Measurements from ENCODE around the gene JMJD7.
A peak's percentile ranks its signal among the peaks of the same experiment; 100 is the strongest.

JMJD7 gene

DNA sequence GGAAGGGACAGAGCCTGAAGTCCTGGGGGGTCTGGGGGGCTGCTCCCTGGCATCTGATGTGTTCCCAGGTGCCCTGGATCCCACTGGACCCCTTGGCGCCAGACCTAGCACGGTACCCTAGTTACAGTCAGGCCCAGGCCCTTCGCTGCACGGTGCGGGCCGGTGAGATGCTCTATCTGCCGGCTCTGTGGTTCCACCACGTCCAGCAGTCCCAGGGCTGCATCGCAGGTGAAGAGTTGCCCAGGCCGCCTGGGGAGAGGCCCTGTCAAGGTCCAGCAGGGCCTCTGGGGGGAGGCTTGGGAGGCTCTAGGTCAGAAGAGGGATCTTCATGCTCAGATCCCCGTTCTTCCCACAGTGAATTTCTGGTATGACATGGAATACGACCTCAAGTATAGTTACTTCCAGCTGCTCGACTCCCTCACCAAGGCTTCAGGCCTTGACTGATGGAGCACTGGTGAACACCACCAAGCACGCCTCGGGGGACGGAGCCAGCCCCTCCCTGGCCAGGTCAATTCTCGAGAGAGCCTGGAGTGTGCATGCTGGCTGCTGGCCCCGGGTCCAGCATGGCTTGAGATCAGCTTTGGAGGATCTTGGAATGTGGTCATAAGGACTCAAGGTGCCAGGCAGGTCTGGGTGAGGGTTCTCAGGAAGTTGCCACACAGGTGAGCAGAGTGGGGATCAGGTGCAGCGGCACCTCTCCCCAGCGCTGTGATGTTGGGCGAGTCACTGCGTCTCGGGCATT, 9.0 kb downstream of the JMJD7 start:
- H3K36me3 ChIP-seq, result peaks cover 0 to 29% (median 6%) of the 10 kb centered on the region in 11 experiments; a peak in 5 of 22 replicates
- peaks cover 28 to 98% (median 94%) of the 10 kb centered on the region in 10 experiments for H3K4me1 ChIP-seq
- no peaks in the 10 kb centered on the region for H3K27me3 ChIP-seq
- peak overlapping the region in 5 of 11 experiments; percentile 21 to 86 (median 61); a peak in 9 of 22 replicates for H3K27ac ChIP-seq
- H4K20me1 ChIP-seq, result peaks cover 0 to 75% (median 24%) of the 10 kb centered on the region in 11 experiments; a peak in 14 of 22 replicates
- H3K9ac ChIP-seq, result peak overlapping the region in 6 of 11 experiments; percentile 16 to 63 (median 52); a peak in 9 of 22 replicates
- H3K4me2 ChIP-seq, result peak overlapping the region in 9 of 11 experiments; percentile 72 to 100 (median 96); a peak in 18 of 22 replicates
- H3K9me3 ChIP-seq (replicated peaks in 1 of 11), result no peaks in the 10 kb centered on the region
- H3K4me3 ChIP-seq, result no peak overlapping the region; a peak in 1 of 20 replicates
- no peak for TF ChIP-seq Cebpa-rat (IDR thresholded peaks at IDR 0.05)

DNA sequence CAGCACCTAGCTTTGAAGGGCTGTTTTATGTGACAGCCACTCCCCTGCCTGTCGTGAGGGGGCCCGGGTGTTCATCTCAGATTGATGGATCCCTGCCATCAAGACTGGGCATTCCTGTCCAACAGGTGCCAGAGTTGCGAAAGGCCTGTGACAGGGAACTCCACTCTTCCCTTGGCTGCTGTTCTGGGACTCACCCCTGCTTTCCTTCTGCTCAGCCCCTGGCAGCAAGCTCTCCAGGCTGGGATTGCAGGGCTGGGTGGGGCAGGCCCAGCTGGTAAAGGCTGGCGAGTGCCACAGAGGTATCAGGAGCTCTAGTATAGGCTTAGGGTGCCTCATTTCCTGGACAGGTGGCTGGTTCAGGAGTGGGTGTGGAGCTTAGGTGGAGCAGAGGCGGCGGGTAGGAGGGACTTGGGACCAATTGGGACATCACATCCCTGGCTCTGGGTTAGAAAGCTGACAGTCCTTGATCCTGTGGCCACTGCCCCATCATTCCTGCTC, 10.6 kb downstream of the JMJD7 start, which contains the start of gene PLA2G4B:
Gene PLA2G4B, plus strand, starts transcription at position 448 of the 498 bp plus-strand sequence. CDS start 67 bp downstream, outside the sequence.
- TF ChIP-seq Cebpa-rat (IDR thresholded peaks at IDR 0.05), result no peak
- Histone ChIP-seq H3K9me3 (replicated peaks in 1 of 11) (no peaks in the 10 kb centered on the region), H3K27me3 (no peaks in the 10 kb centered on the region), H3K4me3 (no peak within 1 kb of the TSS), H3K36me3 (peaks cover 0 to 28% (median 2%) of the 10 kb centered on the region in 11 experiments; a peak in 5 of 22 replicates), H4K20me1 (peaks cover 0 to 73% (median 20%) of the 10 kb centered on the region in 11 experiments; a peak in 13 of 22 replicates), H3K27ac (peak within 1 kb of the TSS in 4 of 11 experiments; percentile 23 to 47 (median 30); a peak in 6 of 22 replicates), H3K4me2 (peak within 1 kb of the TSS in 5 of 11 experiments; percentile 39 to 73 (median 66); a peak in 9 of 22 replicates), H3K9ac (peak within 1 kb of the TSS in 1 of 11 experiments; percentile 29; a peak in 1 of 22 replicates), H3K4me1 (peaks cover 16 to 94% (median 84%) of the 10 kb centered on the region in 10 experiments)

DNA sequence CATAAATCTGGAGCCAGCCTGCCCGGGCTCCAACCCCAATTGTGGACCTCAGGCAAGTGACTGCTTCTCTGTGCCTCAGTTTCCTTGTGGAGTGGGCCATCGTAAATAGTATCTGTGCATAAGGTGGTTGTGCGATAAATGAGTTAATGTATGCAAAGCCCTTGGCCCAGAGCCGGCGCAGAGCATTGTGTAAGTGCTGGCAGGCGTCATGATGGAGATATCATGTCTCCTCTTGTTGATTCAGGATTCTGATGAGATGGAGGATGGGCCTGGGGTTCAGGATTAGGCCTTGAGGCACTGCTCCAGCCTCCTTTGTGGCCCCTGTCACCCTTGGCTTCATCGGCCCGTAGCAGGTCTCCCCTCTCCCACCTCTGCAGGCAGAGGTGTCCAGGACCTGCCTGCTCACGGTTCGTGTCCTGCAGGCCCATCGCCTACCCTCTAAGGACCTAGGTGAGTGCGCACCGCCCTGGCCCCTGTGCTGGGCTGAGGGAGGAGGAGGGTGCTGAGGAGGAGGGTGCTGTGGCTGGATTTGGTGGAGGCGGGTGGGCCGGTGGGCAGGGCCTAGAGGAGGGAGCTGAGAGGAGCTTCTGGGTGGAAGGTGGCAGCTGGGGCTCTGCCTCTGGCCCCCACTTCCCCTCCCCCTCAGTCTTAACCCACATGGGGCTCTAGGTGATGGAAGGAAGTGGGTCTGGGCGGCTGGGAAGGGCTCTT, 12.0 kb downstream of the JMJD7 start:
- Histone ChIP-seq H3K4me1 (peaks cover 16 to 84% (median 73%) of the 10 kb centered on the region in 10 experiments), H3K4me3 (no peak overlapping the region), H3K36me3 (peaks cover 0 to 41% (median 11%) of the 10 kb centered on the region in 11 experiments; a peak in 10 of 22 replicates), H3K27me3 (no peaks in the 10 kb centered on the region), H3K4me2 (peak overlapping the region in 8 of 11 experiments; percentile 52 to 73 (median 65); a peak in 12 of 22 replicates), H3K9me3 (replicated peaks in 1 of 11) (no peaks in the 10 kb centered on the region), H3K9ac (peak overlapping the region in 2 of 11 experiments; percentile 24 to 27; a peak in 1 of 22 replicates), H4K20me1 (peaks cover 0 to 69% (median 17%) of the 10 kb centered on the region in 11 experiments; a peak in 13 of 22 replicates), H3K27ac (no peak overlapping the region)
- no peak for TF ChIP-seq Cebpa-rat (IDR thresholded peaks at IDR 0.05)

DNA sequence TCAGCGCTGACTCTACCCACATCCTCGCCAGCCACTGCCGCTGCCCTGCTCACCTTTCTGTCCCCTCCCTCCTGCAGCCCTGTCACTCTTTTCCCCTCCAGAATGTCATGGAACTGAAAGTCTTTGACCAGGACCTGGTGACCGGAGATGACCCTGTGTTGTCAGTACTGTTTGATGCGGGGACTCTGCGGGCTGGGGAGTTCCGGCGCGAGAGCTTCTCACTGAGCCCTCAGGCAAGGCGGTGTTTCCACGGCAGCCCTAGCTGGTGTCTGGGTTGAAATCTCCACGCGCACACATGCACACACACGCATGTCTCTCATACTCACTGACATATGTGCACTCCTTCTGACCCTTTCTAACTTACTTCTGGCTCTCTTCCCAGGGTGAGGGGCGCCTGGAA, 12.8 kb downstream of the JMJD7 start:
- Histone ChIP-seq H3K4me2 (peak overlapping the region in 9 of 11 experiments; percentile 50 to 73 (median 64); a peak in 16 of 22 replicates), H3K36me3 (peaks cover 1 to 49% (median 14%) of the 10 kb centered on the region in 11 experiments; a peak in 14 of 22 replicates), H3K9me3 (replicated peaks in 1 of 11) (no peaks in the 10 kb centered on the region), H3K4me3 (no peak overlapping the region), H3K9ac (peak overlapping the region in 3 of 11 experiments; percentile 28 to 47 (median 44); a peak in 2 of 22 replicates), H3K27me3 (no peaks in the 10 kb centered on the region), H3K4me1 (peaks cover 16 to 77% (median 65%) of the 10 kb centered on the region in 10 experiments), H4K20me1 (peaks cover 0 to 68% (median 13%) of the 10 kb centered on the region in 11 experiments; a peak in 13 of 22 replicates), H3K27ac (peak overlapping the region in 1 of 11 experiments; percentile 0; a peak in 1 of 22 replicates)
- no peak for TF ChIP-seq Cebpa-rat (IDR thresholded peaks at IDR 0.05)

DNA sequence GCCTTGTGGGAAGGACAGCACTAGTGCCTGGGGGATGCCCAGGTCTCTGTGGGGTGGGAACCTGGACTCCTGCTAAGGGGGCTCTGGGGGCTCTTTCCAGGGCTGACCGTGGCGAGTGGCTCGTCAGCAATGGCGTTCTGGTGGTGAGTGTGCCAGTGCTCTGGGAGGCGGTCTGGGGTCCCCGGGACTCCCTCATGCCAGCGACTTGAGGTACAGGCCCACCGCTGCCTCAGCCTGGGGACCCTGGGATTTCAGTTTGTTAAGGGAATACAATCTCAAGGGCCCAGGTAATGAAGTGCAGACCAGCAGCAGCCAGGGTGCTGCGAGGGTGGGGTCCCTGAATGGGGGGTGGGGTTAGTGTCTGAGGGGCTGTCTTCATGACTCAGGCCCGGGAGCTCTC, 13.2 kb downstream of the JMJD7 start:
- H3K36me3 ChIP-seq, result peaks cover 6 to 53% (median 18%) of the 10 kb centered on the region in 11 experiments; a peak in 16 of 22 replicates
- no peaks in the 10 kb centered on the region for H3K9me3 ChIP-seq (replicated peaks in 1 of 11)
- no peak overlapping the region for H3K4me3 ChIP-seq
- peak overlapping the region in 10 of 11 experiments; percentile 41 to 73 (median 62); a peak in 19 of 22 replicates for H3K4me2 ChIP-seq
- no peak for TF ChIP-seq Cebpa-rat (IDR thresholded peaks at IDR 0.05)
- H3K27ac ChIP-seq, result peak overlapping the region in 3 of 11 experiments; percentile 0 to 50 (median 22); a peak in 4 of 22 replicates
- H3K9ac ChIP-seq, result peak overlapping the region in 4 of 11 experiments; percentile 28 to 52 (median 46); a peak in 3 of 22 replicates
- no peaks in the 10 kb centered on the region for H3K27me3 ChIP-seq
- H4K20me1 ChIP-seq, result peaks cover 0 to 63% (median 10%) of the 10 kb centered on the region in 11 experiments; a peak in 13 of 22 replicates
- H3K4me1 ChIP-seq, result peaks cover 11 to 72% (median 61%) of the 10 kb centered on the region in 10 experiments

DNA sequence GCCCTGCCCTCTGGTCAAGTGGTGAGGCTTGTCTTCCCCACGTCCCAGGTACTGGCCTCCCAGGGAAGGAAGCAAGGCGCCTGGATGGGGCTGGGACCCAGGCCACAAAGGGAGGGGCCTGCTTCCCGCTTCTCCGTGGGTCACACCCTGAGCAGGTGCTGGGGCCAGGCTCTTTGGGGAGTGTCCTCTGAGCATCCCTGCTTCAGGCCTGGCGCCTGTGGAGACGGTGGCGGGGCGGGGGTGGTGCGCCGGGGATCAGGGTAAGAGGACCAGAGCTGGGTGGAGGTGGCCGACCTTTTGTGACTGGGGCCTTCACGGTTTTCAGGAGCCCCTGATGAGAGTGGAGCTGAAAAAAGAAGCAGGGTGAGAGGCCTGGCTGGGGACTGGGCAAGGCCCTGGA, 14.3 kb downstream of the JMJD7 start:
- H3K4me1 ChIP-seq, result peaks cover 9 to 61% (median 50%) of the 10 kb centered on the region in 10 experiments; a peak in 18 of 20 replicates
- H3K4me2 ChIP-seq, result peak overlapping the region in 6 of 11 experiments; percentile 59 to 73 (median 68); a peak in 9 of 22 replicates
- TF ChIP-seq Cebpa-rat (IDR thresholded peaks at IDR 0.05), result no peak
- peaks cover 0 to 58% (median 0%) of the 10 kb centered on the region in 11 experiments; a peak in 7 of 22 replicates for H4K20me1 ChIP-seq
- H3K27me3 ChIP-seq, result no peaks in the 10 kb centered on the region
- peaks cover 12 to 55% (median 29%) of the 10 kb centered on the region in 11 experiments; a peak in 19 of 22 replicates for H3K36me3 ChIP-seq
- H3K4me3 ChIP-seq, result no peak overlapping the region
- H3K9me3 ChIP-seq (replicated peaks in 1 of 11), result no peaks in the 10 kb centered on the region
- H3K9ac ChIP-seq, result peak overlapping the region in 2 of 11 experiments; percentile 47 to 52; a peak in 2 of 22 replicates
- H3K27ac ChIP-seq, result no peak overlapping the region

DNA sequence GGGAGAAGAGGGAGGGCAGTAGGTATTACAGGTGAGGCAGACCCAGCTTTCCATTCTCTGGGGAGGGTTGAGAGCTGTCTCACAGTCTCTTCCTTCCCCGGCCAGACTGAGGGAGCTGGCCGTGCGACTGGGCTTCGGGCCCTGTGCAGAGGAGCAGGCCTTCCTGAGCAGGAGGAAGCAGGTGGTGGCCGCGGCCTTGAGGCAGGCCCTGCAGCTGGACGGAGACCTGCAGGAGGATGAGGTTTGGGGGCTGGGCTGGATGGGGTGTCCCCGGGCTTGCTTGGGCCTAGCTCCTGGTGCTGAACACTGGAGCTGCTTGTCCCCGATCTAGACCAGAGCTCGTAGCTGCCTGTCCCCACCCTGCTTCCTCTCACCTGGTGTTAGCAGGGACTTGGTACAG, 15.7 kb downstream of the JMJD7 start:
- peak overlapping the region in 4 of 11 experiments; percentile 1 to 41 (median 33); a peak in 3 of 22 replicates for H3K4me2 ChIP-seq

DNA sequence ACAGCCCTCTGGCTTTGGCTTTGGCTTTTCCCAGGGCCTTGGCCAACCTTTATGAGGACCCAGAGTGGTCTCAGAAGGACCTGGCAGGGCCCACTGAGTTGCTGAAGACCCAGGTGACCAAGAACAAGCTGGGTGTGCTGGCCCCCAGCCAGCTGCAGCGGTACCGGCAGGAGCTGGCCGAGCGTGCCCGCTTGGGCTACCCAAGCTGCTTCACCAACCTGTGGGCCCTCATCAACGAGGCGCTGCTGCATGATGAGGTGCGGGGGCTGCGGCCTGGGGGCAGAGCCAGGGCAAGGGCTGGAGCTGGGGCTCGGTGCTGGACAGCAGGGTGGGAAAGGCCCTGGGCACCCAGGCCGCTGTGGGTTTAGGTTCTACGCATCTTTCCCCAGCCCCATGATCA, 16.9 kb downstream of the JMJD7 start:
- Histone ChIP-seq H3K27ac (no peak overlapping the region), H3K27me3 (no peaks in the 10 kb centered on the region), H3K4me3 (no peak overlapping the region), H3K36me3 (peaks cover 19 to 73% (median 48%) of the 10 kb centered on the region in 11 experiments; a peak in 21 of 22 replicates), H3K4me1 (peaks cover 9 to 39% (median 30%) of the 10 kb centered on the region in 10 experiments; a peak in 18 of 20 replicates), H3K9ac (no peak overlapping the region), H3K9me3 (replicated peaks in 1 of 11) (no peaks in the 10 kb centered on the region), H3K4me2 (no peak overlapping the region), H4K20me1 (peaks cover 0 to 65% (median 0%) of the 10 kb centered on the region in 11 experiments; a peak in 5 of 22 replicates)
- no peak for TF ChIP-seq Cebpa-rat (IDR thresholded peaks at IDR 0.05)

More for the DNA sequence above, 15.7 kb downstream of the JMJD7 start:
- H3K9me3 ChIP-seq (replicated peaks in 1 of 11), result no peaks in the 10 kb centered on the region
- H3K9ac ChIP-seq, result no peak overlapping the region
- no peak for TF ChIP-seq Cebpa-rat (IDR thresholded peaks at IDR 0.05)
- H4K20me1 ChIP-seq, result peaks cover 0 to 62% (median 0%) of the 10 kb centered on the region in 11 experiments; a peak in 6 of 22 replicates
- no peaks in the 10 kb centered on the region for H3K27me3 ChIP-seq
- H3K36me3 ChIP-seq, result peaks cover 19 to 65% (median 42%) of the 10 kb centered on the region in 11 experiments; a peak in 21 of 22 replicates
- H3K27ac ChIP-seq, result peak overlapping the region in 1 of 11 experiments; percentile 14; a peak in 1 of 22 replicates
- peaks cover 9 to 50% (median 38%) of the 10 kb centered on the region in 10 experiments; a peak in 18 of 20 replicates for H3K4me1 ChIP-seq
- no peak overlapping the region for H3K4me3 ChIP-seq
